K562 (cell line): ENCODE measurements around the gene PNMT. TPM values are rescaled to one million over a fixed set of nuclear protein-coding genes. Genes with fewer than 3 reads are reported as not detected.

ENCODE experiments used
- CBX8 ChIP-seq: fragments of 200-600 bp; sonication (generic); IDR thresholded peaks from 2 replicates; pipeline ENCODE4 v1.6.1; 2012; ENCODE audit warnings: borderline replicate concordance, mixed run types, low read depth, mild to moderate bottlenecking, moderate library complexity, mixed read lengths, low read length, control low read depth, inconsistent platforms; ENCODE audit not compliant: poor library complexity, severe bottlenecking; ENCODE audit errors: extremely low read depth
- CREB3 ChIP-seq: fragments of 450-650 bp; conservative IDR thresholded peaks from 2 replicates; pipeline ENCODE4 v1.6.1; 2016; ENCODE audit warnings: missing genetic modification characterization, low read depth, mild to moderate bottlenecking, missing compliant biosample characterization, moderate library complexity
- MAFF ChIP-seq: IDR thresholded peaks from 2 replicates; pipeline ENCODE4 v1.6.1; 2012; ENCODE audit warnings: low read length, improper control_type of control experiment
- MGA ChIP-seq: fragments of 450-650 bp; IDR thresholded peaks from 2 replicates; pipeline ENCODE4 v1.6.1; 2016; ENCODE audit warnings: mild to moderate bottlenecking, moderate library complexity
- NFE2 ChIP-seq: IDR thresholded peaks from 2 replicates; pipeline ENCODE4 v1.6.1; 2014; ENCODE audit warnings: antibody characterized with exemption, low read depth
- PBX2 ChIP-seq, 2 experiments: IDR thresholded peaks in 1 of 2; conservative IDR thresholded peaks in 1 of 2; 2 replicates each; pipeline ENCODE4 v1.6.1; 2016; ENCODE audit warnings: low read depth in 2 of 2, mild to moderate bottlenecking in 1 of 2, missing compliant biosample characterization in 1 of 2, missing genetic modification characterization in 1 of 2, moderate library complexity in 1 of 2
- PURB ChIP-seq: sonication (generic); formaldehyde crosslinking; IDR thresholded peaks from 2 replicates; pipeline ENCODE4 v1.9.0; 2021; ENCODE audit warnings: low read depth, mild to moderate bottlenecking, missing genetic modification reagents
- U2AF2 ChIP-seq: fragments of 200-400 bp; formaldehyde crosslinking; optimal IDR thresholded peaks from 2 replicates; pipeline ENCODE3; 2017; ENCODE audit warnings: low read depth, mild to moderate bottlenecking, low read length
- ZNF354B ChIP-seq: fragments of 250-450 bp; sonication (Bioruptor Pico); IDR thresholded peaks from 2 replicates; pipeline ENCODE4 v1.4.0; 2020
- polyA plus RNA-seq, 8 experiments: library from polyadenylated mRNA; depleted of rRNA in 4 of 8; stranded (reverse) in 5 of 8; unstranded in 3 of 8; fragments of >200 nt; fragmentation: Nextera tagmentation in 2 of 8; fragmentation: Illumina TruSeq in 1 of 8; extraction: Ambion mirVana in 2 of 8; extraction: Trizol in 1 of 8; gene quantifications; 2 replicates each; pipeline versions ENCODE4 v1.2.1 to v1.2.3, GENCODE V29; 2011 to 2014; ENCODE audit warnings: inconsistent platforms in 1 of 8, missing spikeins in 1 of 8
- total RNA-seq, 7 experiments: library from RNA; depleted of rRNA in 6 of 7; stranded (reverse); fragments of >200 nt in 6 of 7; fragmentation: Illumina TruSeq in 2 of 7; extraction: Trizol in 2 of 7; gene quantifications; 2 replicates each; pipeline versions ENCODE4 v1.2.1 to v1.2.3, GENCODE V29; 2011 to 2021; ENCODE audit warnings: low replicate concordance in 1 of 7

Gene PNMT
- total and polyA plus RNA-seq, 9 of the 15 experiments (the other 6 are each of a cell fraction or from before 2014, with no cell fraction given), result 0.55 to 18.1 (median 5.8) TPM

- TF ChIP-seq CBX8 (no peak), PURB (CRISPR knock-in tag) (no peak), NFE2 (no peak), MAFF (no peak), U2AF2 (no peak), PBX2 (CRISPR knock-in tag; IDR thresholded peaks at IDR 0.05; ENCODE audit: low read depth) (no peak), PBX2 (tag; conservative IDR thresholded peaks at IDR 0.05; ENCODE audit: low read depth) (no peak), CREB3 (tag) (0 out of 2 replicates have a peak, but pooled peaks have one; percentile 45), ZNF354B (CRISPR knock-in tag) (no peak), MGA (peak; percentile 91)
Measured at GRCh38 chr17:39667945-39668924, at the start of gene PNMT (continued).
